ENCODE measurements around the gene AQR. TPM values are rescaled to one million over a fixed set of nuclear protein-coding genes. Genes with fewer than 3 reads are reported as not detected.

The AQR gene
- total and polyA plus RNA-seq, 2 of the 8 experiments (the other 6 are each of a cell fraction or from before 2014, with no cell fraction given) = 34.5 to 57.6 TPM

DNA sequence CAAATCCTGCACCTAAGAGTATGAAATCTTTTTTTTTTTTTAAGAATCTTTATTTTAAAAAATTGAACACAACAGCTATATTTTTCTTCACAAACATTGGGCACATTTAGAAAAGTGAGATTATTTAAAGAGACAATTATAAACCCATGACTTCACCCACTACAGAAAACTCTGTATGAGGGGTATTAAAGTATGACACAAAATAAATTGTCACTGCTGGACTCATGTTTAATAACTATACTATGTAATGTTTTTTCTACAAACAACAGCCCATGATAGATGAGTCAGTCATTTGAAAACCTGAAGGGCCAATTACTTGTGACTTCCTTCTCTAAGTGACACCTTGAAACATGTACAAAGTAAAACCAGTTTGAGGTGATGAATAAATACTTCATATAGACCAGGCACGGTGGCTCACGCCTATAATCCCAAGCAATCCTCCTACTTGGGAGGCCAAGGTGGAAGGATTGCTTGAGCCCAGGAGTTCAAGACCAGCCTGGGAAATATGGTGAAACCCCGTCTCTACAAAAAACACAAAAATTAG lies 36.0 kb downstream of the AQR start:
- 95% methylated on average over 3 of the region's 3 CpGs; no CpG with 5 or more reads in 1 of the 2 experiments for WGBS, 2 experiments (ENCODE audit: extremely low coverage in 1 of 2, insufficient coverage in 1 of 2, insufficient read length in 1 of 2, insufficient replicate concordance in 2 of 2, low coverage in 1 of 2, low lambda C conversion rate in 2 of 2, missing lambda C conversion rate in 1 of 2)
- H3K27ac ChIP-seq (ENCODE audit: low read depth, low read length) = no peak overlapping the region
- H2AK5ac ChIP-seq (ENCODE audit: low read depth, low read length) = no peak overlapping the region
- H2AFZ ChIP-seq (ENCODE audit: low read length) = no peak overlapping the region
- H3K9ac ChIP-seq (replicated peaks in 1 of 4; ENCODE audit: extremely low read depth in 1 of 4, low read depth in 3 of 4, low read length in 3 of 4) = no peak overlapping the region
- H3K23ac ChIP-seq (ENCODE audit: insufficient read length) = no peak overlapping the region
- no peaks in the 10 kb centered on the region for H3K79me2 ChIP-seq (ENCODE audit: control insufficient read depth in 1 of 2, insufficient read depth in 2 of 2, low read length in 2 of 2)
- H3K27me3 ChIP-seq (replicated peaks in 1 of 4; ENCODE audit: control insufficient read depth in 3 of 4, extremely low read depth in 1 of 4, insufficient read depth in 3 of 4, low read length in 3 of 4) = no peaks in the 10 kb centered on the region
- no peak overlapping the region for H2BK12ac ChIP-seq (ENCODE audit: low read depth, low read length)
- H3K56ac ChIP-seq (replicated peaks; ENCODE audit: insufficient read length, low read depth, low read length) = no peak overlapping the region
- no peak overlapping the region for H4K5ac ChIP-seq (ENCODE audit: insufficient read length, low read depth, low read length)
- H3K79me1 ChIP-seq (ENCODE audit: low read depth, low read length) = no peaks in the 10 kb centered on the region
- no peaks in the 10 kb centered on the region for H3K4me1 ChIP-seq (replicated peaks in 1 of 4; ENCODE audit: control insufficient read depth in 3 of 4, insufficient read depth in 4 of 4, low read length in 3 of 4)
- H4K91ac ChIP-seq (replicated peaks; ENCODE audit: insufficient read length, low read length) = no peak overlapping the region
- DNase-seq (ENCODE audit: low read depth in 1 of 2, low spot score in 2 of 2) = no peak
- H3K23me2 ChIP-seq (ENCODE audit: low read depth, low read length) = no peaks in the 10 kb centered on the region
- no peak overlapping the region for H2BK15ac ChIP-seq (ENCODE audit: low read length)
- H3K4me3 ChIP-seq (ENCODE audit: extremely low read depth in 1 of 4, insufficient read depth in 2 of 4, low read depth in 3 of 4, low read length in 4 of 4) = no peak overlapping the region
- ChIA-PET POLR2A (ENCODE audit: partially characterized antibody) (interaction anchor here (1.0 kb wide), 1 partner anchor 13 kb away, joined by 3 read pairs; no protein-coding TSS in a partner anchor), CTCF (ENCODE audit: partially characterized antibody) (no interaction called here)
- no peak for FAIRE-seq
- H3K18ac ChIP-seq (ENCODE audit: extremely low read depth, low read length) = no peak overlapping the region
- no peaks in the 10 kb centered on the region for H3K9me3 ChIP-seq (ENCODE audit: insufficient read depth in 2 of 2, low read depth in 1 of 2, low read length in 1 of 2)
- no peak overlapping the region for H4K8ac ChIP-seq (ENCODE audit: extremely low read depth, insufficient read depth, low read length)
- no peaks in the 10 kb centered on the region for H4K20me1 ChIP-seq (replicated peaks in 1 of 2; ENCODE audit: control insufficient read depth in 1 of 2, insufficient read depth in 2 of 2, low read length in 2 of 2)
- no peak overlapping the region for H2BK20ac ChIP-seq (ENCODE audit: low read length)
- H2BK5ac ChIP-seq (ENCODE audit: low read depth, low read length) = no peak overlapping the region
- H3K4me2 ChIP-seq (ENCODE audit: insufficient read depth in 1 of 2, low read depth in 2 of 2, low read length in 2 of 2) = no peak overlapping the region
- H3K36me3 ChIP-seq (ENCODE audit: control insufficient read depth in 2 of 4, insufficient read depth in 4 of 4, low read length in 3 of 4) = peaks cover 5 to 65% (median 22%) of the 10 kb centered on the region in 4 experiments; a peak in 7 of 8 replicates
- H3K4ac ChIP-seq (replicated peaks; ENCODE audit: insufficient read length, low read depth, low read length) = no peak overlapping the region
- H2BK120ac ChIP-seq (replicated peaks; ENCODE audit: low read depth, low read length) = no peak overlapping the region
- no peak overlapping the region for H3K14ac ChIP-seq (ENCODE audit: insufficient read length)
- no peak for TF ChIP-seq KDM5A (IDR thresholded peaks at IDR 0.05; ENCODE audit: low read length)
- no peak for TF ChIP-seq EZH2 (IDR thresholded peaks at IDR 0.05; ENCODE audit: low read depth, low read length, severe bottlenecking)
- no peak for TF ChIP-seq JUND (IDR thresholded peaks at IDR 0.05; ENCODE audit: low read length)
- TF ChIP-seq CEBPB (IDR thresholded peaks at IDR 0.05; ENCODE audit: low read depth, low read length) = no peak
- no peak for TF ChIP-seq SP2 (IDR thresholded peaks at IDR 0.05; ENCODE audit: low read length)
- TF ChIP-seq, protein P1, sequence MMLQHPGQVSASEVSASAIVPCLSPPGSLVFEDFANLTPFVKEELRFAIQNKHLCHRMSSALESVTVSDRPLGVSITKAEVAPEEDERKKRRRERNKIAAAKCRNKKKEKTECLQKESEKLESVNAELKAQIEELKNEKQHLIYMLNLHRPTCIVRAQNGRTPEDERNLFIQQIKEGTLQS (IDR thresholded peaks at IDR 0.05; ENCODE audit: insufficient read depth, low read depth, low read length) = no peak
- TF ChIP-seq SAP30 (IDR thresholded peaks at IDR 0.05; ENCODE audit: insufficient read depth, insufficient replicate concordance, low read length) = no peak
- TF ChIP-seq POLR2A (IDR thresholded peaks at IDR 0.05; ENCODE audit: control extremely low read depth in 1 of 2, low read depth in 2 of 2, low read length in 2 of 2) = no peak
- no peak for TF ChIP-seq RBBP5 (IDR thresholded peaks at IDR 0.05; ENCODE audit: borderline replicate concordance, low read depth, low read length)
- TF ChIP-seq NRF1 (IDR thresholded peaks at IDR 0.05; ENCODE audit: low read depth, low read length) = no peak
- TF ChIP-seq CBX8 (IDR thresholded peaks at IDR 0.05; ENCODE audit: borderline replicate concordance, low read depth, low read length) = no peak
- no peak for TF ChIP-seq CHD1 (IDR thresholded peaks at IDR 0.05; ENCODE audit: low read depth, low read length)
- TF ChIP-seq SIN3A (conservative IDR thresholded peaks at IDR 0.05 in 1 of 2, IDR thresholded peaks at IDR 0.05 in 1 of 2; ENCODE audit: low read depth in 1 of 2, low read length in 2 of 2) = no peak
